GM23338 (cell line): ENCODE measurements around the gene TMTC4. TPM values are rescaled to one million over a fixed set of nuclear protein-coding genes. Genes with fewer than 3 reads are reported as not detected.

ENCODE experiments used
- ATAC-seq: fragments of 200-7000 bp; cut with Tn5 transposase; 3 replicates; pipeline ENCODE4 v1.9.1; 2020
- DNase-seq: peaks from one replicate; pipeline ENCODE4 v3.0.0-alpha.2; 2015; ENCODE audit warnings: low spot score
- H2AFZ ChIP-seq: fragments of 200-600 bp; sonication (generic); 2 replicates; pipeline ENCODE4 v1.8.0; 2016; ENCODE audit warnings: antibody characterized with exemption, mild to moderate bottlenecking, moderate library complexity
- H3F3A ChIP-seq: fragments of 200-600 bp; sonication (generic); replicated peaks from 2 replicates; pipeline ENCODE4 v1.8.0; 2017; ENCODE audit warnings: antibody characterized with exemption, mixed run types, low read depth
- H3K27ac ChIP-seq: fragments of 200-600 bp; sonication (generic); 2 replicates; pipeline ENCODE4 v1.6.1; 2016; ENCODE audit warnings: low read depth
- H3K27me3 ChIP-seq: fragments of 200-600 bp; sonication (generic); 2 replicates; pipeline ENCODE4 v1.8.0; 2016; ENCODE audit warnings: mild to moderate bottlenecking, mixed run types, moderate library complexity; ENCODE audit not compliant: insufficient read depth
- H3K36me3 ChIP-seq: fragments of 200-600 bp; sonication (generic); 2 replicates; pipeline ENCODE4 v1.8.0; 2016; ENCODE audit warnings: mild to moderate bottlenecking; ENCODE audit not compliant: insufficient read depth
- H3K4me1 ChIP-seq: fragments of 200-600 bp; sonication (generic); 2 replicates; pipeline ENCODE4 v1.8.0; 2016; ENCODE audit warnings: mild to moderate bottlenecking, moderate library complexity; ENCODE audit not compliant: insufficient read depth
- H3K4me2 ChIP-seq: fragments of 200-600 bp; sonication (generic); 2 replicates; pipeline ENCODE4 v1.7.1; 2017; ENCODE audit warnings: mixed run types
- H3K4me3 ChIP-seq: fragments of 200-600 bp; sonication (generic); 2 replicates; pipeline ENCODE4 v1.6.1; 2016; ENCODE audit warnings: mixed run types
- H3K79me2 ChIP-seq: fragments of 200-600 bp; sonication (generic); replicated peaks from 2 replicates; pipeline ENCODE4 v1.8.0; 2017; ENCODE audit warnings: mild to moderate bottlenecking; ENCODE audit not compliant: insufficient read depth
- H3K9me2 ChIP-seq: fragments of 200-600 bp; sonication (generic); 2 replicates; pipeline ENCODE4 v1.8.0; 2017; ENCODE audit not compliant: insufficient read depth
- H4K20me1 ChIP-seq: fragments of 200-600 bp; sonication (generic); replicated peaks from 2 replicates; pipeline ENCODE4 v1.8.0; 2017; ENCODE audit warnings: mild to moderate bottlenecking; ENCODE audit not compliant: insufficient read depth
- H3K27ac Mint-ChIP-seq: 2 replicates; pipeline ENCODE4 v1.8.0; 2020; ENCODE audit warnings: inconsistent platforms, mild to moderate bottlenecking, moderate library complexity, mixed read lengths
- H3K27me3 Mint-ChIP-seq: 3 replicates; pipeline ENCODE4 v1.8.0; 2022; ENCODE audit warnings: low read depth, mild to moderate bottlenecking, moderate library complexity, mixed read lengths, inconsistent platforms; ENCODE audit not compliant: insufficient read depth, poor library complexity
- H3K36me3 Mint-ChIP-seq: 3 replicates; pipeline ENCODE4 v1.8.0; 2021; ENCODE audit warnings: low read depth, mild to moderate bottlenecking, inconsistent platforms, moderate library complexity, mixed read lengths
- H3K4me1 Mint-ChIP-seq: 3 replicates; pipeline ENCODE4 v1.8.0; 2020; ENCODE audit warnings: mild to moderate bottlenecking, inconsistent platforms, mixed read lengths
- H3K4me3 Mint-ChIP-seq: 3 replicates; pipeline ENCODE4 v1.8.0; 2021; ENCODE audit warnings: moderate library complexity, mild to moderate bottlenecking, inconsistent platforms, mixed read lengths
- H3K9me3 Mint-ChIP-seq: 3 replicates; pipeline ENCODE4 v1.8.0; 2020; ENCODE audit warnings: moderate library complexity, mild to moderate bottlenecking, inconsistent platforms, mixed read lengths
- CREB1 ChIP-seq: fragments of 250-450 bp; sonication (Bioruptor Pico); IDR thresholded peaks from 2 replicates; pipeline ENCODE4 v1.5.0; 2020; ENCODE audit warnings: low read depth, mild to moderate bottlenecking, moderate library complexity
- EZH2 ChIP-seq: fragments of 200-600 bp; sonication (generic); IDR thresholded peaks from one replicate; pipeline ENCODE4 v1.8.0; 2017; ENCODE audit warnings: antibody characterized with exemption, mild to moderate bottlenecking, low read depth; ENCODE audit not compliant: unreplicated experiment
- EZH2phosphoT487 ChIP-seq: fragments of 200-600 bp; sonication (generic); IDR thresholded peaks from one replicate; pipeline ENCODE4 v1.8.1; 2018; ENCODE audit warnings: antibody characterized with exemption; ENCODE audit not compliant: unreplicated experiment
- JUNB ChIP-seq: IDR thresholded peaks from one replicate; pipeline ENCODE4 v1.6.1; 2016; ENCODE audit warnings: antibody characterized with exemption; ENCODE audit not compliant: unreplicated experiment
- NANOG ChIP-seq: IDR thresholded peaks from 2 replicates; pipeline ENCODE4 v1.6.1; 2016; ENCODE audit warnings: antibody characterized with exemption, borderline replicate concordance
- POLR2AphosphoS5 ChIP-seq: IDR thresholded peaks from 2 replicates; pipeline ENCODE4 v1.6.1; 2016; ENCODE audit warnings: antibody characterized with exemption, low read depth
- STAT1 ChIP-seq: IDR thresholded peaks from one replicate; pipeline ENCODE4 v1.6.1; 2016; ENCODE audit warnings: antibody characterized with exemption; ENCODE audit not compliant: unreplicated experiment
- ZNF114 ChIP-seq: fragments of 250-450 bp; sonication (Bioruptor Pico); IDR thresholded peaks from 2 replicates; pipeline ENCODE4 v1.5.0; 2020; ENCODE audit warnings: mild to moderate bottlenecking, moderate library complexity
- ZNF331 ChIP-seq: fragments of 250-450 bp; sonication (Bioruptor Pico); IDR thresholded peaks from 2 replicates; pipeline ENCODE4 v1.5.0; 2020; ENCODE audit warnings: low read depth, mild to moderate bottlenecking, moderate library complexity
- polyA plus RNA-seq: library from polyadenylated mRNA; unstranded; fragments of >200 nt; fragmentation: Nextera tagmentation; extraction: Ambion mirVana; gene quantifications from 2 replicates; pipeline ENCODE4 v1.2.1, GENCODE V29; 2016
- total RNA-seq: library from RNA; depleted of rRNA; stranded (reverse); fragments of >200 nt; shearing (Covaris generic); gene quantifications from 2 replicates; pipeline ENCODE4 v1.2.3, GENCODE V29; 2014
- TF ChIP-seq, protein P1 (sequence below): IDR thresholded peaks from 2 replicates; pipeline ENCODE4 v1.6.1; 2016; ENCODE audit warnings: antibody characterized with exemption
- TF ChIP-seq, protein P2 (sequence below): fragments of 250-450 bp; sonication (Bioruptor Pico); IDR thresholded peaks from 2 replicates; pipeline ENCODE4 v1.5.0; 2020; ENCODE audit warnings: mild to moderate bottlenecking, moderate library complexity
- TF ChIP-seq, protein P3 (sequence below): IDR thresholded peaks from one replicate; pipeline ENCODE4 v1.6.1; 2018; ENCODE audit warnings: antibody characterized with exemption; ENCODE audit not compliant: unreplicated experiment
- TF ChIP-seq, protein P4 (sequence below), 2 experiments: fragments of 200-600 bp in 1 of 2; sonication (generic) in 1 of 2; conservative IDR thresholded peaks; 2 replicates each; pipeline versions ENCODE4 v1.5.1 to v1.6.1; 2016 to 2017; ENCODE audit warnings: antibody characterized with exemption in 2 of 2, low read depth in 2 of 2, mild to moderate bottlenecking in 2 of 2, moderate library complexity in 1 of 2

The TMTC4 gene
- total and polyA plus RNA-seq, 2 experiments from 2014 or later = 21.9 to 50.0 TPM

DNA sequence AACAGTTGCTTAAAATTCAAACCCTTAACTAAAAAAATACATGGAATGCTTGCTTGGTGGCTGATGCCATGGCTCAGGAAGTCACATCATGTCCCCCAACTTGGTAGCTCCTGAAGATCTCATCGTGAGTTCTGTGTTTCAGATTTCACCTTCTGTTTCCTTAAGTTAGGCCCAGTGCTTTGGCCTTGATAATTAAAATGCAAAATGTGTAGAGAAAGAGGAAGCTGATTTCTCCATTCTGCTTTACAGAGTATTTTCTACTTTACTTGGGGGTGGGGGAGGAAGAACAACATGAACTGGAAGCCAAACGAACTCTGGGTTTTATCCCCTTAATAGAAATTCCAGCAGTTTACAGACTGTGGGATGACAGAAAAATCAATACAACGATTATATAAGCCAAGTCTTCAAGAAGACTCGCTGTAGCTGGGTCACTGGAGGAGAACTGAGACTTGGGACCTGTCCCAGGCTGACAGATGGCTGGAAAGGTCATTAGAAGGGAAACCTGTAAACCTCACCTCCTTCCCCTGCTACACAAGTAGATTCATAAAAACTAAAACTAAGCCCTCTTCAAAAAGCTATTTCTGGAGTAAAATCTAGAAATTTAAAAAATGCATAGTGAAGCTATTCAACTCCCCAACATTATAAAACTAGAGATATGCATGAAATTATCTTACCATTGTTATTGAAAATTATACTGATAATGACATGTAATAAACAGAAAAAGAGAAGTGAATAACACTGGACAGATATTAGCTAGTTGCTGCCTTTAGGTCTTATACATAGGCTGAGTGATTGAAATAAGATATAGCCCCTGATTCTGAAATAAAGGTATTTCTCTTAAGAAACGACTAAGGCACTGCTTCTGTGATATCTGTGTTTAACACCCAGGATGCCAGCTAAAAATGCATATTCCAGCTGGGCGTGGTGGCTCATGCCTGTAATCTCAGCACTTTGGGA, 63.9 kb downstream of the TMTC4 start:
- Histone ChIP-seq H3K79me2 (no peaks in the 10 kb centered on the region), H3K27ac (no peak overlapping the region; the same call in 1 of the 2 replicates), H3K9me2 (no peaks in the 10 kb centered on the region), H3K4me2 (no peak overlapping the region), H3K27me3 (no peaks in the 10 kb centered on the region), H3K36me3 (no peaks in the 10 kb centered on the region; the same call in 1 of the 2 replicates), H4K20me1 (no peaks in the 10 kb centered on the region), H3K4me3 (no peak overlapping the region), H2AFZ (no peak overlapping the region), H3K4me1 (no peaks in the 10 kb centered on the region), H3F3A (no peaks in the 10 kb centered on the region; the same call in 1 of the 2 replicates)
- peaks cover 8% of the 10 kb centered on the region; the same call in 2 of the 3 replicates for H3K4me1 Mint-ChIP-seq
- H3K36me3 Mint-ChIP-seq = peaks cover 11% of the 10 kb centered on the region
- DNase-seq (no peak), ATAC-seq (no peak)
- H3K27me3 Mint-ChIP-seq = peaks cover 2% of the 10 kb centered on the region
- H3K4me3 Mint-ChIP-seq = no peak overlapping the region
- H3K27ac Mint-ChIP-seq = no peak overlapping the region
- no peak for TF ChIP-seq ZNF331
- TF ChIP-seq EZH2phosphoT487 = no peak
- TF ChIP-seq NANOG = no peak
- TF ChIP-seq, protein P1, sequence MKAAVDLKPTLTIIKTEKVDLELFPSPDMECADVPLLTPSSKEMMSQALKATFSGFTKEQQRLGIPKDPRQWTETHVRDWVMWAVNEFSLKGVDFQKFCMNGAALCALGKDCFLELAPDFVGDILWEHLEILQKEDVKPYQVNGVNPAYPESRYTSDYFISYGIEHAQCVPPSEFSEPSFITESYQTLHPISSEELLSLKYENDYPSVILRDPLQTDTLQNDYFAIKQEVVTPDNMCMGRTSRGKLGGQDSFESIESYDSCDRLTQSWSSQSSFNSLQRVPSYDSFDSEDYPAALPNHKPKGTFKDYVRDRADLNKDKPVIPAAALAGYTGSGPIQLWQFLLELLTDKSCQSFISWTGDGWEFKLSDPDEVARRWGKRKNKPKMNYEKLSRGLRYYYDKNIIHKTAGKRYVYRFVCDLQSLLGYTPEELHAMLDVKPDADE = no peak
- no peak for TF ChIP-seq JUNB
- TF ChIP-seq, protein P2, sequence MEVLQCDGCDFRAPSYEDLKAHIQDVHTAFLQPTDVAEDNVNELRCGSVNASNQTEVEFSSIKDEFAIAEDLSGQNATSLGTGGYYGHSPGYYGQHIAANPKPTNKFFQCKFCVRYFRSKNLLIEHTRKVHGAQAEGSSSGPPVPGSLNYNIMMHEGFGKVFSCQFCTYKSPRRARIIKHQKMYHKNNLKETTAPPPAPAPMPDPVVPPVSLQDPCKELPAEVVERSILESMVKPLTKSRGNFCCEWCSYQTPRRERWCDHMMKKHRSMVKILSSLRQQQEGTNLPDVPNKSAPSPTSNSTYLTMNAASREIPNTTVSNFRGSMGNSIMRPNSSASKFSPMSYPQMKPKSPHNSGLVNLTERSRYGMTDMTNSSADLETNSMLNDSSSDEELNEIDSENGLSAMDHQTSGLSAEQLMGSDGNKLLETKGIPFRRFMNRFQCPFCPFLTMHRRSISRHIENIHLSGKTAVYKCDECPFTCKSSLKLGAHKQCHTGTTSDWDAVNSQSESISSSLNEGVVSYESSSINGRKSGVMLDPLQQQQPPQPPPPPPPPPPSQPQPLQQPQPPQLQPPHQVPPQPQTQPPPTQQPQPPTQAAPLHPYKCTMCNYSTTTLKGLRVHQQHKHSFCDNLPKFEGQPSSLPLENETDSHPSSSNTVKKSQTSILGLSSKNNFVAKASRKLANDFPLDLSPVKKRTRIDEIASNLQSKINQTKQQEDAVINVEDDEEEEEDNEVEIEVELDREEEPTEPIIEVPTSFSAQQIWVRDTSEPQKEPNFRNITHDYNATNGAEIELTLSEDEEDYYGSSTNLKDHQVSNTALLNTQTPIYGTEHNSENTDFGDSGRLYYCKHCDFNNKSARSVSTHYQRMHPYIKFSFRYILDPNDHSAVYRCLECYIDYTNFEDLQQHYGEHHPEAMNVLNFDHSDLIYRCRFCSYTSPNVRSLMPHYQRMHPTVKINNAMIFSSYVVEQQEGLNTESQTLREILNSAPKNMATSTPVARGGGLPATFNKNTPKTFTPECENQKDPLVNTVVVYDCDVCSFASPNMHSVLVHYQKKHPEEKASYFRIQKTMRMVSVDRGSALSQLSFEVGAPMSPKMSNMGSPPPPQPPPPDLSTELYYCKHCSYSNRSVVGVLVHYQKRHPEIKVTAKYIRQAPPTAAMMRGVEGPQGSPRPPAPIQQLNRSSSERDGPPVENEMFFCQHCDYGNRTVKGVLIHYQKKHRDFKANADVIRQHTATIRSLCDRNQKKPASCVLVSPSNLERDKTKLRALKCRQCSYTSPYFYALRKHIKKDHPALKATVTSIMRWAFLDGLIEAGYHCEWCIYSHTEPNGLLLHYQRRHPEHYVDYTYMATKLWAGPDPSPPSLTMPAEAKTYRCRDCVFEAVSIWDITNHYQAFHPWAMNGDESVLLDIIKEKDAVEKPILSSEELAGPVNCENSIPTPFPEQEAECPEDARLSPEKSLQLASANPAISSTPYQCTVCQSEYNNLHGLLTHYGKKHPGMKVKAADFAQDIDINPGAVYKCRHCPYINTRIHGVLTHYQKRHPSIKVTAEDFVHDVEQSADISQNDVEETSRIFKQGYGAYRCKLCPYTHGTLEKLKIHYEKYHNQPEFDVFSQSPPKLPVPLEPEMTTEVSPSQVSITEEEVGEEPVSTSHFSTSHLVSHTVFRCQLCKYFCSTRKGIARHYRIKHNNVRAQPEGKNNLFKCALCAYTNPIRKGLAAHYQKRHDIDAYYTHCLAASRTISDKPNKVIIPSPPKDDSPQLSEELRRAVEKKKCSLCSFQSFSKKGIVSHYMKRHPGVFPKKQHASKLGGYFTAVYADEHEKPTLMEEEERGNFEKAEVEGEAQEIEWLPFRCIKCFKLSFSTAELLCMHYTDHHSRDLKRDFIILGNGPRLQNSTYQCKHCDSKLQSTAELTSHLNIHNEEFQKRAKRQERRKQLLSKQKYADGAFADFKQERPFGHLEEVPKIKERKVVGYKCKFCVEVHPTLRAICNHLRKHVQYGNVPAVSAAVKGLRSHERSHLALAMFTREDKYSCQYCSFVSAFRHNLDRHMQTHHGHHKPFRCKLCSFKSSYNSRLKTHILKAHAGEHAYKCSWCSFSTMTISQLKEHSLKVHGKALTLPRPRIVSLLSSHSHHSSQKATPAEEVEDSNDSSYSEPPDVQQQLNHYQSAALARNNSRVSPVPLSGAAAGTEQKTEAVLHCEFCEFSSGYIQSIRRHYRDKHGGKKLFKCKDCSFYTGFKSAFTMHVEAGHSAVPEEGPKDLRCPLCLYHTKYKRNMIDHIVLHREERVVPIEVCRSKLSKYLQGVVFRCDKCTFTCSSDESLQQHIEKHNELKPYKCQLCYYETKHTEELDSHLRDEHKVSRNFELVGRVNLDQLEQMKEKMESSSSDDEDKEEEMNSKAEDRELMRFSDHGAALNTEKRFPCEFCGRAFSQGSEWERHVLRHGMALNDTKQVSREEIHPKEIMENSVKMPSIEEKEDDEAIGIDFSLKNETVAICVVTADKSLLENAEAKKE (CRISPR knock-in tag) = no peak
- TF ChIP-seq EZH2 = no peak
- no peak for TF ChIP-seq CREB1 (CRISPR knock-in tag)
- no peak for TF ChIP-seq POLR2AphosphoS5
- TF ChIP-seq ZNF114 (CRISPR knock-in tag) = no peak
- no peak for TF ChIP-seq STAT1
- TF ChIP-seq, protein P3, sequence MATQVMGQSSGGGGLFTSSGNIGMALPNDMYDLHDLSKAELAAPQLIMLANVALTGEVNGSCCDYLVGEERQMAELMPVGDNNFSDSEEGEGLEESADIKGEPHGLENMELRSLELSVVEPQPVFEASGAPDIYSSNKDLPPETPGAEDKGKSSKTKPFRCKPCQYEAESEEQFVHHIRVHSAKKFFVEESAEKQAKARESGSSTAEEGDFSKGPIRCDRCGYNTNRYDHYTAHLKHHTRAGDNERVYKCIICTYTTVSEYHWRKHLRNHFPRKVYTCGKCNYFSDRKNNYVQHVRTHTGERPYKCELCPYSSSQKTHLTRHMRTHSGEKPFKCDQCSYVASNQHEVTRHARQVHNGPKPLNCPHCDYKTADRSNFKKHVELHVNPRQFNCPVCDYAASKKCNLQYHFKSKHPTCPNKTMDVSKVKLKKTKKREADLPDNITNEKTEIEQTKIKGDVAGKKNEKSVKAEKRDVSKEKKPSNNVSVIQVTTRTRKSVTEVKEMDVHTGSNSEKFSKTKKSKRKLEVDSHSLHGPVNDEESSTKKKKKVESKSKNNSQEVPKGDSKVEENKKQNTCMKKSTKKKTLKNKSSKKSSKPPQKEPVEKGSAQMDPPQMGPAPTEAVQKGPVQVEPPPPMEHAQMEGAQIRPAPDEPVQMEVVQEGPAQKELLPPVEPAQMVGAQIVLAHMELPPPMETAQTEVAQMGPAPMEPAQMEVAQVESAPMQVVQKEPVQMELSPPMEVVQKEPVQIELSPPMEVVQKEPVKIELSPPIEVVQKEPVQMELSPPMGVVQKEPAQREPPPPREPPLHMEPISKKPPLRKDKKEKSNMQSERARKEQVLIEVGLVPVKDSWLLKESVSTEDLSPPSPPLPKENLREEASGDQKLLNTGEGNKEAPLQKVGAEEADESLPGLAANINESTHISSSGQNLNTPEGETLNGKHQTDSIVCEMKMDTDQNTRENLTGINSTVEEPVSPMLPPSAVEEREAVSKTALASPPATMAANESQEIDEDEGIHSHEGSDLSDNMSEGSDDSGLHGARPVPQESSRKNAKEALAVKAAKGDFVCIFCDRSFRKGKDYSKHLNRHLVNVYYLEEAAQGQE = no peak
- TF ChIP-seq, protein P4, sequence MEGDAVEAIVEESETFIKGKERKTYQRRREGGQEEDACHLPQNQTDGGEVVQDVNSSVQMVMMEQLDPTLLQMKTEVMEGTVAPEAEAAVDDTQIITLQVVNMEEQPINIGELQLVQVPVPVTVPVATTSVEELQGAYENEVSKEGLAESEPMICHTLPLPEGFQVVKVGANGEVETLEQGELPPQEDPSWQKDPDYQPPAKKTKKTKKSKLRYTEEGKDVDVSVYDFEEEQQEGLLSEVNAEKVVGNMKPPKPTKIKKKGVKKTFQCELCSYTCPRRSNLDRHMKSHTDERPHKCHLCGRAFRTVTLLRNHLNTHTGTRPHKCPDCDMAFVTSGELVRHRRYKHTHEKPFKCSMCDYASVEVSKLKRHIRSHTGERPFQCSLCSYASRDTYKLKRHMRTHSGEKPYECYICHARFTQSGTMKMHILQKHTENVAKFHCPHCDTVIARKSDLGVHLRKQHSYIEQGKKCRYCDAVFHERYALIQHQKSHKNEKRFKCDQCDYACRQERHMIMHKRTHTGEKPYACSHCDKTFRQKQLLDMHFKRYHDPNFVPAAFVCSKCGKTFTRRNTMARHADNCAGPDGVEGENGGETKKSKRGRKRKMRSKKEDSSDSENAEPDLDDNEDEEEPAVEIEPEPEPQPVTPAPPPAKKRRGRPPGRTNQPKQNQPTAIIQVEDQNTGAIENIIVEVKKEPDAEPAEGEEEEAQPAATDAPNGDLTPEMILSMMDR (conservative IDR thresholded peaks at IDR 0.05; ENCODE audit: low read depth in 2 of 2) = no peak
- H3K9me3 Mint-ChIP-seq = no peaks in the 10 kb centered on the region
